Stimulated activated CD8-positive, alpha-beta memory T cell treated with anti-CD3 and anti-CD28 coated beads, Interleukin-15, amount 100 ng/mL, for 24 hours (primary cell): Measurements from ENCODE around the gene FMO2.

Experiments
- DNase-seq: peaks from one replicate; pipeline ENCODE4 v3.0.0-alpha.2; 2020; ENCODE audit warnings: low read depth

FMO2 gene, protein sequence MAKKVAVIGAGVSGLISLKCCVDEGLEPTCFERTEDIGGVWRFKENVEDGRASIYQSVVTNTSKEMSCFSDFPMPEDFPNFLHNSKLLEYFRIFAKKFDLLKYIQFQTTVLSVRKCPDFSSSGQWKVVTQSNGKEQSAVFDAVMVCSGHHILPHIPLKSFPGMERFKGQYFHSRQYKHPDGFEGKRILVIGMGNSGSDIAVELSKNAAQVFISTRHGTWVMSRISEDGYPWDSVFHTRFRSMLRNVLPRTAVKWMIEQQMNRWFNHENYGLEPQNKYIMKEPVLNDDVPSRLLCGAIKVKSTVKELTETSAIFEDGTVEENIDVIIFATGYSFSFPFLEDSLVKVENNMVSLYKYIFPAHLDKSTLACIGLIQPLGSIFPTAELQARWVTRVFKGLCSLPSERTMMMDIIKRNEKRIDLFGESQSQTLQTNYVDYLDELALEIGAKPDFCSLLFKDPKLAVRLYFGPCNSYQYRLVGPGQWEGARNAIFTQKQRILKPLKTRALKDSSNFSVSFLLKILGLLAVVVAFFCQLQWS

DNA sequence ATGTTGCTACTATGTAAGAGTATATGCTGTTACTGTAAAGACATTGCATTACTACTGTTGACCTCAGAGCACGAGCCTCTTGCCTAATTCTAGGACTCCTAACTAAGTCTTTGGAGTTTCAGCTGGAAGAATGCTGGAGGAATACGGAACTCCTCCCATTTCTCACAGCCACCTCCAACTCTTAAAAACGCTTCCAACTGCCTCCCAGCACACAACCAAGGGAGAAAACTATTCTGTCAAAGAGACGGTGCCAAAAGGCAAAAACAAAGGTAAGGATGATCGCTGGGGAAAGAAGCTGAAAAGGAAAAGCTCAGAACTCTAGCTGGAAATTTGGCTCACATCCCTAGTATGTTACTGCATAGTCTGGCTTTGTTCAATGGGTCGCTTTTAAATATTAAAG is at the start of gene FMO2:
Gene FMO2, plus strand, starts transcription at position 210 of the 400 bp plus-strand sequence. CDS start 414 bp downstream, outside the sequence.
- no peak for DNase-seq

DNA sequence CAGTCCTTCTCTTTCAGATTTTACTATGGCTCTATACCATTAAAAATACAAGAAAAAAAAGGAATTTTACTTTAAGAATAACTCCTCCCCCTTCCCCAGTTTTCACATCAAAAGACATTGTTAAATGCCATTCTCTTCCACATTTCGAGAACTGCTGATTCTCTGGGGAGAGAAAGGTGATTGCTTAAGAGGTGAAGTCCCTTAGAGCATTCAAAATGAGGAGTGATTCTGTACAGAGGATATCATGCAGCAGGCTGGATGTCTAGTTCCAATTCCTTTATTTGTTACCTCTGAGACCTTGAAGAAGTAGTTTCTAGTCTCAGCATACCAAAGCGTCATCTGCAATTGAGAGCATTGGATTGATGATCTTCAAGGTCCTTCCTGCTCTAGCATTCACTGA is 47.5 kb upstream of the FMO2 start:
- DNase-seq = no peak

DNA sequence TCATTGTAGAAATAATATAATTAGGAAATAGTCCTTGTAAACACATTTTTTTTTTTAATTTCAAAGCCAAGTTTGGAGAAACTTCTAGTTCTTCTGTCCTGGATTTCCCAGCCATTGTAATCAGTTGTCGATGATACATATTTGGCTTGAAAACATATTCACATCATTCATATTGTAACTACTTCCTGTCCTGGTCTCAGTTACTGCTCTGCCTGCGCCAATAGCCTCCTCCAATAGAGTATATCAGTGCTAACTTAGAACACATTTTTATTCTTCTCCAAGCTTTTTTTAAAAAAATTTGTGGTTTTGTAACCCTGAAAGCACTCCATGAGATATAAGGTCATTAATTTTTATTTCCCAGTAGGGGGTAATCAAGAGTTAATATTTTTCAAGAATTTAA is 46.1 kb upstream of the FMO2 start:
- DNase-seq = no peak

DNA sequence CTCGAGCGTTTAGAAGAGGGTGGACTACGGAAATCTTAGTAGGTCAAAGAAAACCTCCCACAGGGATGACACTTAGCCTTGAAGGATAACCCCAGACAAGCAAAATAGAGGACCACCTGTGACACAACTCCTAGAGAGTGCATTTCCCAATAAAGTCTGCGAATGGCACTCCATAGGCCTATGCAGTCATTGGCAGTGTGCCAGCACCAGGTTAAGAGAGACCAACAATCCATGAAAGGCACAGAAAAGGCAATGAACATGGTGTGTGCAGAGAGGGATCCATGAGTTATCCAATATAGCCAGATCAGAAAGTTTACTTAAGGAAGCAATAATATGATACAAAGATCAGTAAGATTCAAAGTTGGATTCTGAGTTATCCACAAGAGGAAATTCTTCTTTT is 45.2 kb upstream of the FMO2 start:
- no peak for DNase-seq

DNA sequence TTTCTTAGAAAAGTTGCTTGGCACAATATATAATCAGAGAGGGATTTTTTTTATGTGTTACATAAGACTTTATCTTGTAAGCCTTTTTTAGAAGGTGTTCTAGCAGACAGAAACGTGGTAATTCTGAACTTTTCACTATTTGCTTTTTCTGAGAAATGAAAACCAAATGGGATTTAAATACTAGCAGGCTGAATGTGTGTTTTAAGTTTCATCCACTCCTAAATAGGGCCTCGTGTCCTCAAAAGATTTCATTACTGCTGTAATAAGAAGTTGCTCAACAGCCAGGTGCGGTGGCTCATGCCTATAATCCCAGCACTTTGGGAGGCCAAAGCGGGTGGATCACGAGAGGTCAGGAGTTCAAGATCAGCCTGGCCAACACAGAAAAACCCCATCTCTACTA is 44.7 kb upstream of the FMO2 start:
- no peak for DNase-seq

DNA sequence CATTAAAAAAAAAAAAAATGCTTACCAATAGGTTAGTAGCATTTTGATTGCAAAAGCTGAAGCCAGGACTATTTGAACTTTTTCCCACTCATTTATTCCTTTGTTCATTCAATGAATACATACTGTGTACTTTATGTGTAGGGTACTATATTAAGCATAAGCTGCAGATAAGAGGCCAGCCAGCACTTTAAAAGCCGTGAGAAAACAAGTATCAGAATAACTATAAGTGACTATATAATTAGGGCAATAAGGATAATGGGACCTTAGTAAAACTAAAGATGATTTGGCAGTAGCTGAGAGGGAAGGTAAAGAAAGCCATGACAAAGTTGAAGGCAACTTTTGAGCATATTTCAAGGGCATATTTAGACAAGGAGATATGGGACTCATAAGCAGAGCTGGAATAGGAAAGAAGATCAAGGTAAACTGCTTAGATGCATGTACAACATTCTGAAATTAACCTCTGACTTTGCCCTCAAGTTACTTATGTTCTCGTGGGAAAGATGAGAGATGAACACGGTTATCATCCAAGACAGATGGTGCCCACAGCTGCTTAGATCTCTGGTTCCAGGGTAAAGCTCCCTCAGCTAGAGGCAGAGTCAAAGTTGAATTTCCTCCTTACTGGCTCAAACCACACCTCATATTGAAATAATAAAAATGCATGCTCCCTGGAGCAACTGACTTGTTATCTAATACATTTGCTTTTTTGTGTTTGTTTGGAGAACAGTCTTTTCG is 44.0 kb upstream of the FMO2 start:
- no peak for DNase-seq

DNA sequence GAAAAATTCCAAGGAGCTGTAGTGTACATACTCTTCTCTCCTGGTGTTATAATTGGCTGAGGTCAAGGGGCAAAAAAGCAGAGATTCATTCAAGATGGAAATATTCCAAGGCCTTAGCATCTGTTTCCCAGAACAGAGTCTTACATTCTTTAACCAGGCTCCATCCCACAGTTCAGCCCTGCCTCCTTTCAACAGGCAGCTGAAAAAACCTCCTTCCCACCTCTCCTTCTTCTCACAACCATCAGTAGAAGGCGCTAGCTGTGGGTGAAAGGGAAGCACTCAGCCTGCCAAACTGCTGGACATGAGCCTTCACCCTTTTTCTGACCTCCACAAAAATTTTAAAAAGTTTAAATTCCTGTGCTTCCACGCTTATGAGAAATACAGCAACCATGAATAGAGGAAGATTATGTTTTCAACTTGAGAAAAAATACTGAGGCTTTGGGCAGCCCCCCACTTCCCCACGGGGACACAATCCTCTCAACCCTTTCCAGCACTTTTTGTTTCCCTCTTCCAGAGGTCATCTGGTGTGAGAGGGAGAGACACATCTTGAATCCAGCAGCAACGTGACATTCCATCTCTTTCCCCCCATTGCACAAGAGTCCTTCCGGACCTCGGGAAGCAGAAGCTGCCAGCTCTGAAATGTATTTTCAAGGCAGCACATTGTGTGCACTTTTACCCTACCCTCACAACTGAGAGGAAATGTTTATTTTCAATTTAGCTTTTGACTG is 43.2 kb upstream of the FMO2 start:
- DNase-seq = no peak

DNA sequence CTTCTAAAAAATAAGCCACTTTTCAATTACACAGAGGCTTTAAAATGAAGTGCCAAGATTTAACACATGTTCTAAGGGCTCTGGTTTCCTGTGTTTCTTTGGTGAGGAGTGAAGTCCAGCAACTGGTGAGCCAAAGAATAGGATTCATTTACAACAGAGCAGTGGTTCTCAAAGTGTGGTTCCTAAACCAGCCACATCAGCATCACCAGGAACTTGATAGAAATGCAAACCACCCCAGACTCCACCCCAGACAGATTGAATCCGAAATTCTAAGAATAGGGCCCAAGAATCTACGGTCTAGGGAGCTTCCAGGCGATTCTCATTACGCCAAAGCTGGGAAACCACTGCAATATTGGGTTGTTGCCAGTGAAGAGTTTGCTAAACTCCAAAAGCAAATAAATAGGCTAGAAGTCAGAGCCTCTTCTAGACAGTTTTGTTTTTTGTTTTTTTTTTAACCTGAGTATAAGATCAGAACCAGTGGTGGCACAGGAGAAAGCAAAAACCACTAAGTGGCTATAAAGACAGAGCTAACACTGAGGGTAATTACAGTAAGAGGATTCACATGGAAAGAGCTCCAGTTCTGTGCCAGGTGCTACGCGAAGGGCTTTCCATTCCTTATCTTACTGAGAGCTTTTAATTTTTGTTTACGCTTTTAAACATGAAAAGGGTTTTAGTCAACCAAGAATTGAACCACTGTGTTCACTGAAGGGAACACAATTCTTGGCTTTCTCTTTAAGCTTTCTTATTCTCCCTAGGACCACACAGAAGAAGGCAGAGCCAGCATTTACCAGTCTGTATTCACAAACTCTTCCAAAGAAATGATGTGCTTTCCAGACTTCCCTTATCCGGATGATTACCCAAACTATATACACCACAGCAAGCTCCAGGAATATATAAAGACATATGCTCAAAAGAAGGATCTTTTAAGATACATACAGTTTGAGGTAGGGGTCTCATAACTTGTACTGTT is 42.4 kb upstream of the FMO2 start:
- no peak for DNase-seq

DNA sequence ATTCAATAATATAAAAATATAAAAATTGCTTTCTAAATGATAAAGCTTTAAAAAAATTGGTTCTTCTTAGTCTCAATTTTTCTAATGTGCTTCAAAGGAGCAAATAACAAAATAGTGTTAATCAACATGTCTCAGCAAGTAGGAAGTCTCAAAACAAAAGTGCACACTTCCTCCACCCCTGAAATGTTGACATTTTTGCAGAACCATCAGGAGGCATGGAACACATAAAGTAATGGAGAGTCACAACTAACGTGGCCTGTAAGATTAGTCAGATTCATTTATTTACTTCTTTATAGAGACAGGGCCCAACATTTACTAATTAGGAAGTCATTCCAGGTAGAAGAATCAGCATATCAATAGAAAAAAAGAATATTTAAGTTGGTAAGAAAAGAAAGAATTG is 34.9 kb upstream of the FMO2 start:
- no peak for DNase-seq

DNA sequence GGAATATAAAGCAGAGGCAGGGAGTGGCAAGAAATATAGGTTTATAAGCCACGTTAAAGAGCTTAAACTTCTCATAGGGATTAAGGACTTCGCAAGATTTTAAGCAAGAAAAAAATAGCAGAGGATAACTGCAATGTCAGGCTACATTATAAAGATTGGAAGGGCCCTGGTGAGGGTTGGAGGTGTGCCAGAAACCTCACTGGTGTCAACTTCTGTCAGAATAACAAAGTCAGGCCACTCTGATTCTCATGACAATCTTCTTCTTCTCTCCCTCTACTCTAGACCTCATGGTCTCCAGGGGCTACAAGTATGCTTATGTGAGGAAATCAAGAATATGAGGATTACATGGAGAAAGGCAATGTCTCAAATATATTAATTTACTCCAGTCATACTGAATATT is 32.6 kb upstream of the FMO2 start:
- DNase-seq = no peak

DNA sequence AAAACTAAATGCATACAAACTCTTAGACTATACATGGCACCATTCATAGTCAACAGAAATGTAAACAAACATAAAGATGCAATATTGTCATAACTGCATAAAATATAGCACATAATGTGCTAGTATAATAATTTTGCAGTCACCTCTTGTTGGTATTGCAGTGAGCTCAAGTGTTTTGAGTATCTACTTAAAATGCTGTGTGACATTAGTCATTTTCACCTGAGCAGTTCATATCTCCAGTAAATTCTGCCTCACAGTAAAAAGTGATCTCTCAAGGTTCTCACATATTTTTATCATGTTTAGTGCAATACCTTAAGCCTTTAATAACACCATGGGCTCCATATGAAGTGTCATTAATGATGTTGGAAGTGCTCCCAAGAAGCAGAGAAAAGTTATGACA is 29.6 kb upstream of the FMO2 start:
- DNase-seq = no peak

DNA sequence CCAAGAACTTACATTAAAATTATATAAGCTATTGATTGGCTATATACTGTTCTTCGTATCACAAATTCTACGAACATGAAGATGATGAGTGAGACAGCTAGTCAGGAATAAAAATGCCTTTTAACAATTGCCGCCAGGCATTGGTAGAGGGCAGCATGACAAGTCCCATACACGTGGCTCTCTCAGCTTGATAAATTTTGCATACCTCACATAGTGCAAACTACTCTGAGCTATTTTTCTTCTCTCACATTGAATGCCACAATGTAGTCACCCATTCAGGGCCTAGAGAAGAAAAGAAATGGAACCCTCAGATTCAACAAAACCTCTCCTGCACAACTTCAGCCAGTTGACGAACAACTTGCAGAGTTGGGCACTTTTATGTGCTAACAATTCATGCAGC is 27.0 kb upstream of the FMO2 start:
- no peak for DNase-seq

DNA sequence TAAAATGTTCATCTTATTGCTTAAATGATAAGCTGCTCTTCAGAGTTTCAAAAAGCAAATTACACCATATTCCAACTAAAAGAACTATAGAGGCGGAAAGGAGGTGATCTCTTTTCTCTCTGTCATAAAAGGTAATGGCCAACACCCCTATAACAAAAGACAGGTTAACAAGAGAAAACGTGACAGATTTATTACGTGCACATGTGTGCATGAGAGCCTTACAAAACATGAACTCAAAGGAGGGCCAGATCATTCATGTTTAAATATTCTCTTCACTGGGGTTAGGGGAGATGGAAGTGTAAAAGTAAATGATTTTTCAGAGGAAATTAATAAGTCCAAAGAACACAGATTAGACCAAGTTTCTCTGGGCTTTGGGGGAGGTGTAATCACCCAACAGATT is 26.5 kb upstream of the FMO2 start:
- no peak for DNase-seq

DNA sequence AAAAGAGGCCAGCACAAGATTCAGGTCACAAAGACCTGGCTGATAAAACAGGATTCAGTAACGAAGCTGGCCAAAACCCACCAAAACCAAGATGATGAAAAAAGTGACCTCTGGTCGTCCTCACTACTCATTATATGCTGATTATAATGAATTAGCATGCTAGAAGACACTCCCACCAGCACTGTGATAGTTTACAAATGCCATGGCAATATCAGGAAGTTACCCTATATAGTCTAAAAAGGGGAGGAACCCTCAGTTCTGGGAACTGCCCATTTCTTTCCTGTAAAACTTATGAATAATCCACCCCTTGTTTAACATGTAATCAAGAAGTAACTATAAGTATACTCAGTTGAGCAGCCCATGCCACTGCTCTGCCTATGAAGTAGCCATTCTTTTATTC is 26.0 kb upstream of the FMO2 start:
- no peak for DNase-seq

DNA sequence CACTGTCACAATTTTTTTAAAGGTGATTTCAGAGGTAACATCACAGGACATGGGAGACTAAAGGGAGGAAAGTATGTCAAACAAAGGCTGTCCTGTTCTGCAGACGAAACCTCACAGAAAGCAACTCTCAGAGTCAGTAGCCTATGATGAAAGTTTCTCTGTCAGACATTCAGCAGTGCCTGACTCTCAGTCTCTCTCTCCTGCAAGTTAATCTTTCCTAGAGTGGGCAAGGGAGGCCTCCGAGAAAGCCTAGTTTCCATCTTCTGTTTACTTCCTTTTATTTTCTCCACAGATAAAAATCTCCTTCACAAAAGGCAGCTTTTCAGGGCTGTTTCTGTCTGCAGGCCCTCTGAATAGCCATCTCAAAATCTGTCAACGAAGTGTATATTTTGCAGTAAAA is 24.9 kb upstream of the FMO2 start:
- no peak for DNase-seq

DNA sequence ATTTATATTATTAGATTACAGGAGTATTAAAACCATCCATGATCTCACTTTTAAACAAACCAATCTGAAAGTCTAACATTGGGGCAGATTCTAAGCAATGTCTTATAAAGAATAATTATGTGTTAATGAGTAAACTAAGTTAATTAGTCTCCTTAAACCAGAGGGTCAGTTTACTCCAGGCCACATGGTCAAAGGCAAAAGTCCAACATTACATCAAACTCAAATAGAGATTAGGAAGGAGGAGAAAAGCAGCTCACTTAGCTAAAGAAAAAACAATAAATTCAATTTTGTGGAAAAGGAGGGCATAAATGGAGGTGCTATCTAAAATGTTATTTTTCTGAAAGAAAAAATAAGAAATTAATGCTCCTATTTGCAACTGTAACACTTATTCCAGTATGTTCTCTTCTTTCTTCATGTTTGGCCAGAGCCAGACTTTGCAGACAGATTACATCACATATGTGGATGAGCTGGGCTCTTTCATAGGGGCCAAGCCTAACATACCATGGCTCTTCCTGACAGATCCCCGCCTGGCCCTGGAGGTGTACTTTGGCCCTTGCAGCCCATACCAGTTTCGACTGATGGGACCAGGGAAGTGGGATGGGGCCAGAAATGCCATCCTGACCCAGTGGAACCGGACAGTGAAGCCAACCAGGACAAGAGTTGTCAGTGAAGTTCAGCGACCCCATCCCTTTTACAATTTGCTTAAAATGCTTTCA is 24.3 kb upstream of the FMO2 start:
- no peak for DNase-seq

DNA sequence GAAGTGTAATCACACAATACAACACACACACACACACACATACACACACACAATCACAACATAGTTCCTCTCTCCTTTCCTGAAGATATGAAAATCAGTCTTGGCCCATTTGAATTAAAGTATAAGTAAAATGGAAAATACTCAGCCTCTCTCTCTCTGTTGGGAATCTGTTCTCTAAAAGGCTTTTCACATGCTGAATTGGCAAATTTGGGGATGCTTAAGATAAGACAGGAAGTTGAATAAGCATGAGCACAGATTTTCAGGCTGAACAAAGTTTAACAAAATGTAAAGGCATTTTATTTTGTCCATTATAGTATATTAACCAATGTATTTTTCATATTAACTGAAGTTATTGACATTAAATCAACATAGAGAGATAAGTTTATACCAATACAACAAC is 23.7 kb upstream of the FMO2 start:
- DNase-seq = no peak

DNA sequence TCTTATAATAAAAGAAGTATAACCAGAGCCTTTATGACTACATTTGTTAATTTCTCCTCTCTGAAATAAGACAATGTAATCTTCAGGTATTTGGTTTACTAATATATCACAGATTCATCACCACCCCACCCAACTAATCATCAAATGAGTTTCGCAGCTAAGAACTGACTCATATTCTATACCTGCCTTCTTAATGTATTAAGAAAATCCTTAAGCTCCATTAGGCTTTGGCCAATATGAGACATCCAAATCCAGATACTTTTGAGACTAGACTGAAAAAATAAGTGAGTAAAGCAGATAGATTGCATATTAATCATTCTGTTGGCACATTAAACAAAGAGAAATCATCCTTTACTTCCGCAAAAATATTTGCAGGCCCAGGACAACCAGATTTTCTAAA is 18.7 kb upstream of the FMO2 start:
- no peak for DNase-seq

DNA sequence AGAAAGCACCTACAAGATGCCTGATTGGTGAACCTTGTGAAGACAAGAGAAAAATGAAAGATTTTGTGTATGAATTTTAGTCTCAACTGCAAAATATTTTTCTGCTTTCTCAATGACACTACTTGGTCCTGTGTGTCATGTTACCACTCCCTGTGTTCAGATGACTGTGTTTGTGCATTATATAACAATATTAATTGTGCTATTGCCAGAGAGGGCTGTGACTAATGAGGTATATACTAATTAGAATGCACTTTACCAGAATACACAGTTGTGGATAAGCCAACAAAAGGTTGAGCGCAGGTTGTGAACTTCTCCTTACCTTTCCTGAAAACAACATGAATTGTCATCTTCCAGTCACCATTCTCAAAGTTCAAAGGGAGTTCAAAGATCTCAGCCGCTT is 17.3 kb upstream of the FMO2 start:
- no peak for DNase-seq

DNA sequence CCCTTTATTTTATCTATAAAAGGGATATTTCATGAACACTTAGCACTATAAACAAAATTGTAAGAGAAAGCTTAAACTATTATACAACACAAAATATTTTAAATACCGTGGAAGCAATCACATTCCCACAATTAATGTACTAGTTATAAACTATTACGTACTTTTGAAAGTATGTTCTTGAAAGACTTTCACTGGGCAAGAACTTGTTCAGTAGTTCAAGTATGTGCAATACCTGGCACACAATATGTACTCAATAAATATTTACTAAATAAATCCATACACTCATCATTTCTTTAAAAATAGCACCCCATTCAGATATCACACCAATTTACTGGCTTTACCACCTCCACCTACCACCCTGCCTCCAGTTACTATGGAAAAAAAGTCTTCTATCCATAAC is 12.6 kb upstream of the FMO2 start:
- no peak for DNase-seq

DNA sequence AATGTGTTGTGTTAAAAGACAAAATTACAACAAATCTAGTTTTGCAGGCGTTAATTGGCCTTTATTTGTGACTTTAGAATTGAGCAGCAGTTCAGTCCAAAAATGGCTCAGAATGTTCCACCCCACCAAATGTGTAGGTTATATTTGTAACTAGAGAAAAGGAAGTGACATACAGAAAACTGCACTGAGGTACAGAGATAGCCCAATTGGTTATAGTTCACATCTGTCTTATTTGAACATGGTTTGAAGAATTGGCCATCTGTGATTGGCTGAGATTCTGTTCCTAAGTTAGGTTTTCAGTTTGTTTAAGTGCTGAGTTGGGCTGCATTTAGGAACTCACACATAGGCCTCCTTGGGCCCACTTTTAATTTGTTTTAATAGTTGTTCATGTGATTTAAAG is 12.0 kb upstream of the FMO2 start:
- no peak for DNase-seq
